GM18519 (cell line): ENCODE measurements around the gene PSMB2.
"Not testable (repeated sequence)": the region's sequence is repeated elsewhere in the genome, so short reads cannot be mapped to it uniquely, and the experiment has no call there.

ENCODE experiments used
- ATAC-seq: cut with Tn5 transposase; IDR thresholded peaks from one replicate; pipeline ENCODE4 v1.9.1; 2021; ENCODE audit warnings: mild to moderate bottlenecking, moderate library complexity; ENCODE audit not compliant: unreplicated experiment, low FRiP score

The PSMB2 gene

GRCh38 chr1:35595684-35596083 is 45.6 kb downstream of the PSMB2 start:
- no peak for ATAC-seq

GRCh38 chr1:35594005-35594760 is 47.1 kb downstream of the PSMB2 start:
- no peak for ATAC-seq

- no peak for ATAC-seq
Measured at GRCh38 chr1:35592991-35593769, 48.1 kb downstream of the PSMB2 start.

- no peak for ATAC-seq
Measured at GRCh38 chr1:35591211-35591610, 50.1 kb downstream of the PSMB2 start.

- ATAC-seq, result no peak
Measured at GRCh38 chr1:35590476-35591040, 50.8 kb downstream of the PSMB2 start.

GRCh38 chr1:35589516-35590427 is 51.6 kb downstream of the PSMB2 start:
- ATAC-seq, result no peak

GRCh38 chr1:35588197-35588910 is 53.0 kb downstream of the PSMB2 start:
- ATAC-seq, result no peak

GRCh38 chr1:35587736-35588135 is 53.6 kb downstream of the PSMB2 start:
- no peak for ATAC-seq

- no peak for ATAC-seq
Measured at GRCh38 chr1:35586808-35587207, 54.5 kb downstream of the PSMB2 start.

GRCh38 chr1:35585805-35586204 is 55.5 kb downstream of the PSMB2 start:
- not testable (repeated sequence) for ATAC-seq

- no peak for ATAC-seq
Measured at GRCh38 chr1:35585281-35585680, 56.0 kb downstream of the PSMB2 start.

- not testable (repeated sequence) for ATAC-seq
Measured at GRCh38 chr1:35581621-35582020, 59.7 kb downstream of the PSMB2 start.

GRCh38 chr1:35580949-35581388 is 60.4 kb downstream of the PSMB2 start:
- ATAC-seq, result no peak

- no peak for ATAC-seq
Measured at GRCh38 chr1:35577071-35577998, 64.0 kb downstream of the PSMB2 start.

GRCh38 chr1:35576766-35577070 is 64.6 kb downstream of the PSMB2 start:
- ATAC-seq, result not testable (repeated sequence)

GRCh38 chr1:35576061-35576765 is 65.1 kb downstream of the PSMB2 start:
- no peak for ATAC-seq

- no peak for ATAC-seq
Measured at GRCh38 chr1:35575416-35575958, 65.8 kb downstream of the PSMB2 start.
